ENCODE data around the gene UAP1.

GRCh38 chr1:162557536-162557935, 4.0 kb upstream of the UAP1 start:
- TF ChIP-seq POLR2A (IDR thresholded peaks at IDR 0.05) (no peak), CTCF (IDR thresholded peaks at IDR 0.05) (no peak)
